Smooth muscle cell (in vitro differentiated cells): Measurements from ENCODE around the gene NPEPPS. TPM values are rescaled to one million over a fixed set of nuclear protein-coding genes. Genes with fewer than 3 reads are reported as not detected.

Source experiments
- DNase-seq: peaks from one replicate; lab custom pipeline; 2025; ENCODE audit not compliant: unreplicated experiment; lab: John Stamatoyannopoulos, UW
- H2AFZ ChIP-seq: fragments of 200-600 bp; sonication (generic); 2 replicates; pipeline ENCODE4 v1.6.0; 2016; ENCODE audit warnings: antibody characterized with exemption, low read depth, mild to moderate bottlenecking
- H3F3A ChIP-seq: fragments of 200-600 bp; sonication (generic); 2 replicates; pipeline ENCODE4 v1.6.0; 2017; ENCODE audit warnings: antibody characterized with exemption, low read depth
- H3K27ac ChIP-seq: fragments of 200-600 bp; sonication (generic); 2 replicates; pipeline ENCODE4 v1.5.1; 2016; ENCODE audit warnings: low read depth, mild to moderate bottlenecking
- H3K27me3 ChIP-seq: fragments of 200-600 bp; sonication (generic); 2 replicates; pipeline ENCODE4 v1.6.1; 2016; ENCODE audit warnings: low read depth, mild to moderate bottlenecking
- H3K36me3 ChIP-seq: fragments of 200-600 bp; sonication (generic); 2 replicates; pipeline ENCODE4 v1.5.1; 2016; ENCODE audit warnings: low read depth
- H3K4me1 ChIP-seq: fragments of 200-600 bp; sonication (generic); 2 replicates; pipeline ENCODE4 v1.5.1; 2016; ENCODE audit warnings: low read depth
- H3K4me2 ChIP-seq: fragments of 200-600 bp; sonication (generic); 2 replicates; pipeline ENCODE4 v1.6.0; 2016; ENCODE audit warnings: mild to moderate bottlenecking
- H3K4me3 ChIP-seq: fragments of 200-600 bp; sonication (generic); 2 replicates; pipeline ENCODE4 v1.5.1; 2016; ENCODE audit warnings: mild to moderate bottlenecking
- H3K79me2 ChIP-seq: fragments of 200-600 bp; sonication (generic); 2 replicates; pipeline ENCODE4 v1.6.0; 2016; ENCODE audit warnings: low read depth, mild to moderate bottlenecking
- H3K9ac ChIP-seq: fragments of 200-600 bp; sonication (generic); 2 replicates; pipeline ENCODE4 v1.6.0; 2016; ENCODE audit warnings: low read depth
- H3K9me3 ChIP-seq: fragments of 200-600 bp; sonication (generic); replicated peaks from 2 replicates; pipeline ENCODE4 v1.5.1; 2016; ENCODE audit warnings: low read depth
- H4K20me1 ChIP-seq: fragments of 200-600 bp; sonication (generic); 2 replicates; pipeline ENCODE4 v1.6.0; 2016; ENCODE audit warnings: low read depth
- WGBS: methylation state at CpG from one replicate; pipeline ENCODE4 v1.1.7; 2016; ENCODE audit warnings: low lambda C conversion rate; 5-methylcytosine and 5-hydroxymethylcytosine counted together
- polyA plus RNA-seq: library from polyadenylated mRNA; unstranded; fragments of >200 nt; fragmentation: Nextera tagmentation; extraction: Ambion mirVana; gene quantifications from 2 replicates; pipeline ENCODE4 v1.2.1, GENCODE V29; 2016
- total RNA-seq: library from RNA; depleted of rRNA; stranded (reverse); fragments of >200 nt; gene quantifications from 2 replicates; pipeline ENCODE4 v1.2.3, GENCODE V29; 2014
- TF ChIP-seq, protein P1 (sequence below): fragments of 200-600 bp; sonication (generic); IDR thresholded peaks from 2 replicates; pipeline ENCODE4 v1.5.1; 2017; ENCODE audit warnings: borderline replicate concordance, mild to moderate bottlenecking, antibody characterized with exemption; ENCODE audit not compliant: insufficient read depth, poor library complexity, severe bottlenecking

Gene NPEPPS
- total and polyA plus RNA-seq, 2 experiments from 2014 or later: 50.2 to 70.5 TPM

DNA sequence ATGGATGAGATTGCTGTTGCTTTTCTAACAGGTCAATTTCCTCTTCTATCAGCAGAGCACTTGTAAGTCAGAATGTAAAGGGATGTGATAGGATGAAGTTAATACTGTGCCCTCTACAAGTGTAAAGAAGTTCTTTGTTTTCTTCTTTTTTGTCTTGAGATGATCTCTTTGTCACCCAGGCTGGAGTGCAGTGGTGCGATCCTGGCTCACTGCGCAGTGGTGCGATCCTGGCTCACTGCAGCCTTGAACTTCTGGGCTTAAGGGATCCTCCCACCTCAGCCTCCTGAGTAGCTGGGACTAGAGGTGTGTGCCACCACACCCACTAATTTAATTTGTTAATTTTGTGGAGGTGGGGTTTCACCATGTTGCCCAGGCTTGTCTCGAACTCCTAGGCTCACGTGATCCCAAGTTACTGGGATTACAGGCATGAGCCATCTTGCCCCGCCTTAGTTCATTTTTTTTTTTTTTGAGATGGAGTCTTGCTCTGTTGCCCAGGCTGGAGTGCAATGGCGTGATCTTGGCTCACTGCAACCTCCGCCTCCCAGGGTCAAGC is 97.2 kb downstream of the NPEPPS start:
- Histone ChIP-seq H3K4me2 (no peak overlapping the region), H3F3A (no peaks in the 10 kb centered on the region), H3K27me3 (no peaks in the 10 kb centered on the region), H3K9me3 (no peaks in the 10 kb centered on the region), H3K9ac (no peak overlapping the region), H3K79me2 (no peaks in the 10 kb centered on the region), H2AFZ (no peak overlapping the region), H4K20me1 (no peaks in the 10 kb centered on the region), H3K36me3 (no peaks in the 10 kb centered on the region), H3K4me1 (no peaks in the 10 kb centered on the region), H3K4me3 (no peak overlapping the region), H3K27ac (no peak overlapping the region)
- no peak for DNase-seq
- TF ChIP-seq, protein P1, sequence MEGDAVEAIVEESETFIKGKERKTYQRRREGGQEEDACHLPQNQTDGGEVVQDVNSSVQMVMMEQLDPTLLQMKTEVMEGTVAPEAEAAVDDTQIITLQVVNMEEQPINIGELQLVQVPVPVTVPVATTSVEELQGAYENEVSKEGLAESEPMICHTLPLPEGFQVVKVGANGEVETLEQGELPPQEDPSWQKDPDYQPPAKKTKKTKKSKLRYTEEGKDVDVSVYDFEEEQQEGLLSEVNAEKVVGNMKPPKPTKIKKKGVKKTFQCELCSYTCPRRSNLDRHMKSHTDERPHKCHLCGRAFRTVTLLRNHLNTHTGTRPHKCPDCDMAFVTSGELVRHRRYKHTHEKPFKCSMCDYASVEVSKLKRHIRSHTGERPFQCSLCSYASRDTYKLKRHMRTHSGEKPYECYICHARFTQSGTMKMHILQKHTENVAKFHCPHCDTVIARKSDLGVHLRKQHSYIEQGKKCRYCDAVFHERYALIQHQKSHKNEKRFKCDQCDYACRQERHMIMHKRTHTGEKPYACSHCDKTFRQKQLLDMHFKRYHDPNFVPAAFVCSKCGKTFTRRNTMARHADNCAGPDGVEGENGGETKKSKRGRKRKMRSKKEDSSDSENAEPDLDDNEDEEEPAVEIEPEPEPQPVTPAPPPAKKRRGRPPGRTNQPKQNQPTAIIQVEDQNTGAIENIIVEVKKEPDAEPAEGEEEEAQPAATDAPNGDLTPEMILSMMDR: no peak
- 98% methylated on average over 8 of the region's 8 CpGs for WGBS

DNA sequence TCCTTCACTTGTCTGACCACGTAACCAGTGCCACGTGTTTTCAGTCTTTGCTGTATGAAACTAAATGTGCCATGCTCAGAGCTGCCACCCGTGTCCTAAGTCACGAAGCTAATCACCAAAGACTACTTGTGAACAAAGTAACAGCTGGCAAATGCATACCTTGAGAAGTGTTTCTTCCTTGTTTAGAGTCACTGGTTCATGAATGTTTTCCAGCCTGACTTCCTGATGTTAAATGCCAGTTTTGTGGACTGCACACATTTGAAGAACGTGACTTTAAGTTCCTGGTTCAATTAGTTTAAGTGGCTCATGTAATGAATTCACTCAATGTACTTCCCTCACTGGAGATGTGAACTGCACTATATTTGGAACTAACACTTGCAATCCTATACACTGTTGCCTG is 98.9 kb downstream of the NPEPPS start:
- H4K20me1 ChIP-seq: no peaks in the 10 kb centered on the region
- no peaks in the 10 kb centered on the region for H3K79me2 ChIP-seq
- H3F3A ChIP-seq: no peaks in the 10 kb centered on the region
- H3K36me3 ChIP-seq: no peaks in the 10 kb centered on the region
- WGBS: 80% methylated on average over 5 of the region's 5 CpGs
- DNase-seq: no peak
- H3K4me3 ChIP-seq: no peak overlapping the region
- no peaks in the 10 kb centered on the region for H3K27me3 ChIP-seq
- no peak overlapping the region for H3K4me2 ChIP-seq
- H3K9ac ChIP-seq: no peak overlapping the region
- no peak overlapping the region for H2AFZ ChIP-seq
- TF ChIP-seq, protein P1: no peak
- H3K27ac ChIP-seq: no peak overlapping the region
- no peaks in the 10 kb centered on the region for H3K4me1 ChIP-seq
- no peaks in the 10 kb centered on the region for H3K9me3 ChIP-seq

DNA sequence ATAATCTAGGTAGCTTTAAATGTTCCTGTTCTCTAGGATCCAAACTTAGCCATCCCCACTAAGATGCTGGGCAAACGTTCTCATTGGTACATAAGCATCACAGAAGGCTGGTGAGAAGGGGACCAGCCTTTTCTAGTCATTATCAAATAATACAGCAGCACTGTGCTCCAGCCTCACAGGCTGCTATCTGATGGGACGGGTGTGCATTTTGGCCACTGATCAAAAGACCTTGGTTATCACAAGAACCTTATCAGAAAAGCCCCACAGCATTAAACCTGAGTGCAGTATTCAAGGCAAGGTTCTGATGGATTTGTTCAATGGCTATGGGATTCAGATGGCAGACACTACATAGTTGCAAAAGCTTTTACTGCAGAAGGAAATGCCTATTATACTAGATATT is 99.7 kb downstream of the NPEPPS start:
- H3K4me2 ChIP-seq: no peak overlapping the region
- H3F3A ChIP-seq: no peaks in the 10 kb centered on the region
- WGBS: 83% methylated on average over 2 of the region's 2 CpGs
- H3K9ac ChIP-seq: no peak overlapping the region
- no peaks in the 10 kb centered on the region for H3K9me3 ChIP-seq
- no peaks in the 10 kb centered on the region for H3K79me2 ChIP-seq
- H3K4me3 ChIP-seq: no peak overlapping the region
- no peaks in the 10 kb centered on the region for H4K20me1 ChIP-seq
- H3K27me3 ChIP-seq: no peaks in the 10 kb centered on the region
- H3K27ac ChIP-seq: no peak overlapping the region
- no peaks in the 10 kb centered on the region for H3K36me3 ChIP-seq
- TF ChIP-seq, protein P1: no peak
- DNase-seq: no peak
- H2AFZ ChIP-seq: no peak overlapping the region
- H3K4me1 ChIP-seq: no peaks in the 10 kb centered on the region

DNA sequence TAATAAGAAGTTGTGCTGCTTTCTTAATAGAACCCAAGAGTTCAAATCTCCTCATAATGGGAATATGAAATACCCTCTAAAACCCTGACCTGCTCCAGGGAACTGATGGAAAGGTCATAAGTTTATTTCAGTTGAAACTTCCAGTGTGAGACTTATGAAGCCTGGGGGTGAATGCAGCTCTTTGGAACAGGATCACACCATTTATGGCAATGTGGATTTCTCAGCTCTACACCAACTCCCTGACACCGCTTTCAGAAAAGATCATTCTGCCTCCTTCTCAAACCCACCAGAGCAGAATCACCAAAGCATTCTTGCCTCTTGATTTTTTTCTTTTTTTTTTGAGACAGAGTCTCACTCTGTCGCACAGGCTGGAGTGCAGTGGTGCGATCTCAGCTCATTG is 102.1 kb downstream of the NPEPPS start:
- H3K4me1 ChIP-seq: no peaks in the 10 kb centered on the region
- DNase-seq: no peak
- 95% methylated on average over 3 of the region's 3 CpGs for WGBS
- H3K9me3 ChIP-seq: no peaks in the 10 kb centered on the region
- H3K27me3 ChIP-seq: no peaks in the 10 kb centered on the region
- H3K9ac ChIP-seq: no peak overlapping the region
- TF ChIP-seq, protein P1: no peak
- no peaks in the 10 kb centered on the region for H3K36me3 ChIP-seq
- no peaks in the 10 kb centered on the region for H3K79me2 ChIP-seq
- H3K27ac ChIP-seq: no peak overlapping the region
- H3F3A ChIP-seq: no peaks in the 10 kb centered on the region
- H2AFZ ChIP-seq: no peak overlapping the region
- no peak overlapping the region for H3K4me2 ChIP-seq
- H3K4me3 ChIP-seq: no peak overlapping the region
- H4K20me1 ChIP-seq: no peaks in the 10 kb centered on the region
